Natural killer cell (primary cell): ENCODE data around the gene ABCB4. TPM values are rescaled to one million over a fixed set of nuclear protein-coding genes. Genes with fewer than 3 reads are reported as not detected.

Experiments used
- ATAC-seq, 3 donors: fragments of 150-1000 bp in 2 of 3; fragments of 200-7000 bp in 1 of 3; cut with Tn5 transposase; 1 replicate in 1 of 3; 2 replicates in 2 of 3; pipeline ENCODE4 v1.10.0; 2021; ENCODE audit warnings: mild to moderate bottlenecking in 2 of 3, moderate library complexity in 2 of 3
- DNase-seq, 2 donors: peaks; one replicate each; pipeline versions ENCODE4 v3.0.0 to v3.0.0-alpha.2; 2013 to 2021; ENCODE audit warnings: mixed read lengths in 1 of 2
- H3K27ac ChIP-seq: one replicate; pipeline ENCODE4 v1.5.1; 2013; ENCODE audit warnings: mild to moderate bottlenecking, low read length
- H3K27me3 ChIP-seq: one replicate; pipeline ENCODE4 v1.6.1; 2013; ENCODE audit warnings: low read length; ENCODE audit not compliant: control insufficient read depth, insufficient read depth
- H3K36me3 ChIP-seq: one replicate; pipeline ENCODE4 v1.6.1; 2013; ENCODE audit warnings: low read length; ENCODE audit not compliant: control insufficient read depth, insufficient read depth
- H3K4me1 ChIP-seq: one replicate; pipeline ENCODE4 v1.6.1; 2013; ENCODE audit warnings: low read length; ENCODE audit not compliant: control insufficient read depth, insufficient read depth
- H3K4me3 ChIP-seq: one replicate; pipeline ENCODE4 v1.5.1; 2013; ENCODE audit warnings: low read length
- H3K9me3 ChIP-seq: one replicate; pipeline ENCODE4 v1.6.1; 2013; ENCODE audit warnings: low read length; ENCODE audit not compliant: control insufficient read depth, insufficient read depth
- H3K27ac Mint-ChIP-seq, 2 donors: one replicate each; pipeline ENCODE4 v1.8.0; 2022; ENCODE audit warnings: mild to moderate bottlenecking in 2 of 2, mixed read lengths in 2 of 2, moderate library complexity in 1 of 2
- H3K27me3 Mint-ChIP-seq, 2 donors: one replicate each; pipeline ENCODE4 v1.8.0; 2022; ENCODE audit warnings: low read depth in 2 of 2, mixed read lengths in 2 of 2
- H3K36me3 Mint-ChIP-seq: one replicate; pipeline ENCODE4 v1.8.0; 2022; ENCODE audit warnings: mixed read lengths
- H3K4me1 Mint-ChIP-seq, 2 donors: one replicate each; pipeline ENCODE4 v1.8.0; 2022; ENCODE audit warnings: mixed read lengths in 2 of 2
- H3K4me3 Mint-ChIP-seq: one replicate; pipeline ENCODE4 v1.8.0; 2022; ENCODE audit warnings: mild to moderate bottlenecking, moderate library complexity, mixed read lengths
- H3K9me3 Mint-ChIP-seq, 2 donors: one replicate each; pipeline ENCODE4 v1.8.0; 2022; ENCODE audit warnings: mixed read lengths in 2 of 2
- CTCF ChIP-seq: fragments of 200-600 bp; IDR thresholded peaks from one replicate; pipeline ENCODE4 v1.8.0; 2022; ENCODE audit warnings: antibody characterized with exemption
- WGBS: methylation state at CpG from one replicate; pipeline ENCODE4 v1.1.7; 2013; ENCODE audit warnings: missing lambda C conversion rate; ENCODE audit not compliant: insufficient coverage; 5-methylcytosine and 5-hydroxymethylcytosine counted together
- intact Hi-C: fragments of 100-400 bp; cut with micrococcal nuclease; formaldehyde crosslinking; loops from one replicate; pipeline ENCODE4 v1.14.2; 2022
- total RNA-seq, 4 donors: library from RNA; stranded (reverse); fragments of 120-200 nt in 1 of 4; gene quantifications; one replicate each; pipeline versions ENCODE4 v1.2.3 to v1.2.4, GENCODE V29; 2013 to 2022

The ABCB4 gene
- total RNA-seq, 3 donors from 2014 or later (not counting 1 experiment from before 2014, with no cell fraction given) = 0.14 to 0.63 (median 0.50) TPM

DNA sequence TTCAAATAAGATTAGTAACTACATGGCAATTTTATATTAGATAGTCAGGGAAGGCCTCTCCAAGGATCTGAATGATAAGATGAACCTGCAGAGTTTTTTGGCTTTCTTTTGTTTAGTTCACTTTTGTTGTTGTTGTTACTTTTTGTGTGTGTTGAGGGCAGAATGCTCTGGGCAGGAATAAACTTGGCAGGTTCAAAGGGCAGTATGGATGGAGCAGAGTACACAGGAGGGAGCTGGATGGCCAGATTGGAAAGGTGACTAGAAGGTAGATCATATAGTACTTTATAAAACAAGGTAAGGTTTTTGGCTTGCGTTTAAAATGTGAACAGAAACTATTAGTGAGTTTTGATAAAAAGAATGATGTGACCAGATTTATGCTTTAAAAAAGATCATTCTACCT lies 112.1 kb downstream of the ABCB4 start:
- Histone ChIP-seq H3K4me3 (no peak overlapping the region), H3K9me3 (no peaks in the 10 kb centered on the region), H3K27ac (no peak overlapping the region), H3K27me3 (no peaks in the 10 kb centered on the region), H3K4me1 (no peaks in the 10 kb centered on the region), H3K36me3 (peaks cover 12% of the 10 kb centered on the region)
- intact Hi-C loops = no loop called here
- H3K4me1 Mint-ChIP-seq = no peaks in the 10 kb centered on the region
- DNase-seq (no peak), ATAC-seq (no peak)
- WGBS = 100% methylated on average over 1 of the region's 1 CpG
- no peak overlapping the region for H3K4me3 Mint-ChIP-seq
- no peak overlapping the region for H3K27ac Mint-ChIP-seq
- no peak for TF ChIP-seq CTCF
- H3K27me3 Mint-ChIP-seq = no peaks in the 10 kb centered on the region
- no peaks in the 10 kb centered on the region for H3K9me3 Mint-ChIP-seq
- no peaks in the 10 kb centered on the region for H3K36me3 Mint-ChIP-seq

DNA sequence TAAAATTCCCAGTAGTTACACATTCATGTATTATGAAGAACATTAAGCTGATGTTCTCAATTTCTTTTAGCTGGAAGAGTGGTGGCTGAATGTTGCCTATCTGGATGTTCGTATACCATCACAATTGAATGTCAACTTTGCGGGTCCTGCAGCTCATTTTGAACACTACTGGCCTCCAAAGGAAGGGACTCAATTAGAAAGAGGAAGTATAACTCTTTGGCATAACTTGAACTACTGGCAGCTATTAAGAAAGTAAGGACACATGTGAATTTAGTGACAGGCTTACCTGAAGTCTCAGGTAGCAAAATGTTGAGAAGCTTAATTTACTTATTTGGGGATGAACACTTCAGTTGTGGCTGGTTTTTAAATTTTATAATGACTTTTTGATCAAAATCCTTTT lies 114.2 kb downstream of the ABCB4 start:
- H3K9me3 Mint-ChIP-seq = no peaks in the 10 kb centered on the region
- no peaks in the 10 kb centered on the region for H3K27me3 Mint-ChIP-seq
- Histone ChIP-seq H3K27me3 (no peaks in the 10 kb centered on the region), H3K36me3 (peaks cover 17% of the 10 kb centered on the region), H3K27ac (no peak overlapping the region), H3K9me3 (no peaks in the 10 kb centered on the region), H3K4me1 (no peaks in the 10 kb centered on the region), H3K4me3 (no peak overlapping the region)
- no peak for TF ChIP-seq CTCF
- no peaks in the 10 kb centered on the region for H3K4me1 Mint-ChIP-seq
- H3K4me3 Mint-ChIP-seq = no peak overlapping the region
- intact Hi-C loops = no loop called here
- DNase-seq (no peak), ATAC-seq (no peak)
- peaks cover 2% of the 10 kb centered on the region for H3K36me3 Mint-ChIP-seq
- 96% methylated on average over 2 of the region's 2 CpGs for WGBS
- no peak overlapping the region for H3K27ac Mint-ChIP-seq

GRCh38 chr7:87359366-87359765 lies 116.1 kb downstream of the ABCB4 start:
- Mint-ChIP-seq H3K4me3 (no peak overlapping the region), H3K4me1 (no peaks in the 10 kb centered on the region), H3K27me3 (no peaks in the 10 kb centered on the region), H3K9me3 (no peaks in the 10 kb centered on the region), H3K36me3 (peaks cover 20% of the 10 kb centered on the region), H3K27ac (no peak overlapping the region)
- ATAC-seq = no peak
- Histone ChIP-seq H3K36me3 (peaks cover 22% of the 10 kb centered on the region), H3K9me3 (no peaks in the 10 kb centered on the region), H3K27me3 (no peaks in the 10 kb centered on the region), H3K27ac (no peak overlapping the region), H3K4me3 (no peak overlapping the region), H3K4me1 (no peaks in the 10 kb centered on the region)
- 100% methylated on average over 1 of the region's 2 CpGs for WGBS
- DNase-seq = no peak
- no peak for TF ChIP-seq CTCF
- intact Hi-C loops = no loop called here

DNA sequence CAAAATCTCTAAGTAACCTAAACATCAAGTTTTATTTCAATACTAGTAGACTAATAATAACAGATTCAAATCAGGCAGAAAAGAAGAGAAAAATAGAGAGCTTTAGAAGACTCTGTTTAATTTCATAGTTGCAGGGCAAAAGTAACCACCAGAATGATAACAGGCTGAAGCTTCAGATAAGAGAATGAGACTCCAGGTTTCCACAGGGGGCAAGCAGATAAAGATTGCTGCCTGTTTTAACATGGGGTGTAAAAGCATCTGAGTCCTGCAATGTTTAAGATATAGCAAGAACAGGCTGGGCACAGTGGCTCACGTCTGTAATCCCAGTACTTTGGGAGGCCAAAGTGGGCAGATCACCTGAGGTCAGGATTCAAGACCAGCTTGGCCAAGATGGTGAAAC lies 119.0 kb downstream of the ABCB4 start:
- Mint-ChIP-seq H3K4me3 (no peak overlapping the region), H3K9me3 (no peaks in the 10 kb centered on the region), H3K27ac (no peak overlapping the region), H3K4me1 (no peaks in the 10 kb centered on the region), H3K27me3 (no peaks in the 10 kb centered on the region), H3K36me3 (peaks cover 33% of the 10 kb centered on the region)
- TF ChIP-seq CTCF = no peak
- Histone ChIP-seq H3K27ac (no peak overlapping the region), H3K36me3 (peaks cover 36% of the 10 kb centered on the region), H3K9me3 (no peaks in the 10 kb centered on the region), H3K4me1 (no peaks in the 10 kb centered on the region), H3K4me3 (no peak overlapping the region), H3K27me3 (no peaks in the 10 kb centered on the region)
- no peak for ATAC-seq
- no peak for DNase-seq
- intact Hi-C loops = no loop called here
- 100% methylated on average over 1 of the region's 1 CpG for whole genome bisulfite sequencing
